HG03045 (cell line): Measurements from ENCODE around the gene TTLL4.

ENCODE experiments used
- ATAC-seq: cut with Tn5 transposase; IDR thresholded peaks from one replicate; pipeline ENCODE4 v1.9.1; 2021; ENCODE audit warnings: mild to moderate bottlenecking, moderate library complexity; ENCODE audit not compliant: unreplicated experiment

The TTLL4 gene

GRCh38 chr2:218711550-218711929 is 905 bp downstream of the TTLL4 start:
- ATAC-seq = no peak

DNA sequence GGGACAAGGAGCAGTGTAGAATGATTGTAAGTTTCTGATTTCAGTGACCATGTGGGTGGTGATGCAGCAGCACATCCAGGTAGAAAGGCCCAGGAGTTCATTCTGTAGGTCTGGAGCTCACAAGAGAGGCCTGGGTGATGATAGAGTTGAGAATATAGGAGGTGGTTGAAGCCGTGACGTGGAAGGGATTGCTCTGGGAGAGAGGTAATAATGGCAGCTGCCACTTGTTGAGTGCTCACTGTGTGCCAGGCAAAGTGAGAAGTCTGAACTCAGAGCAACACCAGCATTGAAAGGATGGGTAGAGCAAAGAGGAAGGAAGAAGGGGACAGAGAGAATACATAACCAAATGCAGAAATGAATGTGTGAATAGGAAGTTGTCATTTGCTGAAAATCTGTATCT is 3.3 kb downstream of the TTLL4 start:
- no peak for ATAC-seq

DNA sequence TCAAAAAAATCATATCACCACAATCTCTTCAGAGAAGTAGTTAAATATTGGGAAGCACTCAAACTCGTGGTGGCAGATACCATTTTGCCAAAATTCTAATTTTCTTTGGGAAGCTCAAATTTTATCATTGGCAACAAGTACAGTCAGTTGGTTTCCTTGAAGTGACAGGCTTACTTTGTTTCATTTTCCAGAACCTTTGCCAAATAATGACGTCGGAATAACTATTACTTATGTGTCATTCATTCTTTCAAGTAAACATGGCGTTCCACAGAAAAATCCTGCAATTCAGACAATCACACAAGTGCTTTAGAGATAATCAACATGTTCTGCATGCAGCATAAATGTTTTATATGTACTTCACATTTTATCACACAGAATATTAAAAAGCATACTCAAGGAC is 5.4 kb downstream of the TTLL4 start:
- no peak for ATAC-seq

DNA sequence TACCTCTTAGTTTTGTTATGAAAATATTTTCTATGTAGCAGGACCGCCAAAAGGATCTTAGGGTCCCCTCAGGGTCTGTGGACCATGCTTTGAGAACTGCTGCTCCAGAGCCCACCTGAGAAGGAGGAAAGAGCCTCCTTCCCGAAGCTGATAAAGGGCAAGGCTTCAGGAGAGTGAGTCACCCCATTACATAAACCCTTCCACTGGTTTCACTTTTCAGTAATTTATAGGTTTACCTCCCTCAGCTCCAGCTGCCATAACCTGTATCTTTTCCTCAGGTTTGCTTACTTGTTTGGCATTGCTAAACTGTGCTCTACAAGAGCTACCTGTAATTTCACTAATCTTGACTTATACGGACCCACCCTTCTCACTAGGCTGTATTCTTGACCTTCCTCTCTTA is 6.6 kb downstream of the TTLL4 start:
- no peak for ATAC-seq

GRCh38 chr2:218718058-218718457 is 7.4 kb downstream of the TTLL4 start:
- ATAC-seq = no peak

DNA sequence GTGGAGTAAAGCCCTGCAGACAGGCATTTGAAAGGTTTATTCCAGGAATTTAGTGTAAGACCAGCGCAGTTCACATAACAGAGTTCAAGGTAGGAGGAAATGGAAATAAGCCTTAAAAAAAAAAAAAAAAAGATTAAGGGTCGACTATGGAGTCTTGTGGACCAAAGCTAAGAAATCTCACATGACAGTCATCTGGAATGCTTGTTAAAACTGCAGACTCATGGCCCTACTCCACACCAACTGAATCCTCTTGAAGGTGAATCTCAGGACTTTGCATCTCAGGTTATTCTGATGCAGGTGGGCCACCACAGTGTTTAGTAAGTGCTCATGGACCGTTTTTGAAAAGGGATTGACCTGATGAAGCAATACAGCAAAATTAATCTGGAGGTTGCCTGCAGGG is 8.8 kb downstream of the TTLL4 start:
- ATAC-seq = no peak

DNA sequence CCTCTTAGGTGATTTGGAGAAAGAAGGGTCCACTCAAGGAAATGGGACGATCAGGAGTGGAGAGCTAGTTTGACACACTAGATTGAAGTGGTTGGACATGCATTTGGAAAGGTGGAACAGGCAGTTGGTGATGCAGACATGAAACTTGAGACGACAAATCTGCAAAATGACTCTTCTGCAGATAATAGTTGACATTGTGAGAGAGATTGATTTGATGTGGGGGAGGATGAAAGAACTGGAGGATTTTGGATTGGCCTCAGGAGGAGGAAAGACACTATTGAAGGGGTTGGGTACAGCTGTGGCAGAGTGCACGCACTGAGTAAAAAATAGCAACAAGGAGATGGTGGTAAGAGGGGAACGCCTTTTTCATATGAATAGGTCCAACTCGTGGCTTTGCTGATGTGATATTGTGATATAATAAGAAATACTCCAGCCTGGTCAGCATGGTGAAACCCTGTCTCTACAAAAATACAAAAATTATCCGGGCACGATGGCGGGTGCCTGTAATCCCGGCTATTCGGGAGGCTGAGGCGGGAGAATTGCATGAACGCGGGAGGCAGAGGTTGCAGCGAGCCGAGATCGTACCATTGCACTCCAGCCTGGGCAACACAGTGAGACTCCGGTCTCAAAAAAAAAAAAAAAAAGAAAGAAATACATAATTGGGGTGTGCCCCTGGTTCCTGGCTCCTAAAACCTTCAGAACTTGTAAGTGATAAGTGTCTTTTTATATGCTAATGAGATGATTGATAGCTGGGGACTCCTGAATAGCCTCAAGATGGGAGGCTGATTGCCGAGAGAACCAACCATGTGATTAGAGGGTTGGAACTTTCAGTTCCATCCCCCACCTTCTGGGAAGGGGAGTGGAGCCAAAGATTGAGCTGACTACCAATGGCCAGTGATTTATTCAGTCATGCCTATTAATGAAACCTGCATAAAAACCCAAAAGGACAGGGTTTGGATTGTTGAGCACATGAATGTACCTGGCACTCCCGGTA is 9.7 kb downstream of the TTLL4 start:
- ATAC-seq = no peak

DNA sequence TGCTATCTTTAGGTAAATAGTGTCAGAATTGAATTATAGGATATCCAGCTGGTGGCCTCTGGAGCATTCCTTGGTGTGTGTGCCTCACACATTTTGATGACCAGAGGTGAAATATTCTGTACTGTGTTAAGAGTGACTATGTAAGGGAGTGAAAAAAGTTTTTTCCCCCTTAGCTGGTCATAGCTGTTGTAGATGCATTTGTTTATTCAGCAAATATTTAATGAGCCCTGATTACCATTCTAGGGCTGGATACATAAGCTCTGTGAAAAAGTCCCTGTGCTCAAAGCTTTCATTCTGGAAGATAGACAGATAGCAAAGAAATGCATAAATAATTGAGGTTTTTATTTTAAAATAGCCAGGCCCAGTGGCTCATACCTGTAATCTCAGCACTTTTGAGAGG is 10.9 kb downstream of the TTLL4 start:
- no peak for ATAC-seq

DNA sequence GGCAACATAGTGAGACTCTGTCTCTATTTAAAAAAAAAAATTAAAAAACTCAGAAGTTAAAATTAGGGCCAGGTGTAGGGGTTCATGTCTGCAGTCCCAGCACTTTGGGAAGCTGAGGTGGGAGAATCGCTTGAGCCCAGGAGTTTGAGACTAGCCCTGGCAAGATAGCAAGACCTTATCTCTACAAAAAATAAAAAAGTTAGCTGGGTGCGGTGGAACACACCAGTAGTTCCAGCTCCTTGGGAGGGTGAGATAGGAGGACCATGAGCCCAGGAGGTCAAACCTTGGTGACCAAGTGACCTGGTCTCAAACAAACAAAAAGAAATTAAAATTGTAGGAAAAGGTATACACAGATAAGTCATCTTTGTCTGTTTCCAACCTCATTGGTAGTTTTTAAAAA is 11.3 kb downstream of the TTLL4 start:
- no peak for ATAC-seq

GRCh38 chr2:218722419-218722818 is 11.8 kb downstream of the TTLL4 start:
- no peak for ATAC-seq

GRCh38 chr2:218722876-218723785 is 12.5 kb downstream of the TTLL4 start:
- no peak for ATAC-seq

DNA sequence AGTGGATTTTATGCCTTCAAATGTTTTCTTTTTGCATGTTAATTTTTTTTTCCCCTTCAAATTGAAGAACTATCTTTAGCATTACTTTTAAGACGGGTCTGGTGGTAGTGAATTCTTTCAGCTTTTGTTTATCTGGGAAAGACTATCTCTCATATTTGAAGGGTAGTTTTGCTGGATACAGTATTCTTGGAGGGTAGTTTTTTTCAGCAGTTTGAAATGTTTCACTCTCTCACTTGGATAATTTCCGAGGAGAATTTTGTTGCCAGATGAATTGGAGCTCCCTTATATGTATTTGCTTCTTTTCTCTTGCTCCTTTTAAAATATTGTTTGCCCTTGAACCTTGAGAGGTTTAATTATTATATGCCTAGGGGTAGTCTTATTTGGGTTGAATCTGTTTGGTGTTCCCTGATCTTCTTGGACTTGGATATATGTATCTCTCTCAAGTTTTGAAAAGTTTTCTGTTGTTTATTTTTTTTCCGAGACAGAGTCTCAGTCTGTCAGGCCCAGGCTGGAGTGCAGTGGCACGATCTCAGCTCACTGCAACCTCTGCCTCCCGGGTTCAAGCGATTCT is 15.5 kb downstream of the TTLL4 start:
- no peak for ATAC-seq

DNA sequence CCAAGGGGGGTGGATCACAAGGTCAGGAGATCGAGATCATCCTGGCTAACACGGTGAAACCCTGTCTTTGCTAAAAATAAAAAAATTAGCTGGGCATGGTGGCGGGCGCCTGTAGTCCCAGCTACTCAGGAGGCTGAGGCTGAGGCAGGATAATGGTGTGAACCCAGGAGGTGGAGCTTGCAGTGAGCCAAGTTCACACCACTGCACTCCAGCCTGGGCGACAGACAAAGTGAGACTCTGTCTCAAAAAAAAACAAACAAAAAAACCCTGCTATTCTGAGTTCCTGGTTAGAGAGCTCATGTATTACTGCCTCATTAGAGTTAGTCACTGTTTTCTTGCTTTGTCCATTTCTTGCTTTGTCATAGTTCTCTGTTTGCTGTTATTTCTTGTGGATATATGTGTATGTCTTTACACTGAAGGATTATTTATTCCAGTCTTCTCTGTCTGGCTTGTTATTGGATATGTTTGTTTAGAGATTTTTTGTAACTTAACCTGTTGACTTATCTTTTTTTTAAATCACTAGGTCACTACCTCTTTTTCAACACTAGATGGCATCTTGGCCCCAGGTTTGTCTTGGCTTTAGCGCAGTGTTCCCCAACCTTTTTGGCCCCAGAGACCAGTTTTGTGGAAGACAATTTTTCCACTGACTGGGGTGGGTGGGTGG is 17.0 kb downstream of the TTLL4 start:
- ATAC-seq = no peak

DNA sequence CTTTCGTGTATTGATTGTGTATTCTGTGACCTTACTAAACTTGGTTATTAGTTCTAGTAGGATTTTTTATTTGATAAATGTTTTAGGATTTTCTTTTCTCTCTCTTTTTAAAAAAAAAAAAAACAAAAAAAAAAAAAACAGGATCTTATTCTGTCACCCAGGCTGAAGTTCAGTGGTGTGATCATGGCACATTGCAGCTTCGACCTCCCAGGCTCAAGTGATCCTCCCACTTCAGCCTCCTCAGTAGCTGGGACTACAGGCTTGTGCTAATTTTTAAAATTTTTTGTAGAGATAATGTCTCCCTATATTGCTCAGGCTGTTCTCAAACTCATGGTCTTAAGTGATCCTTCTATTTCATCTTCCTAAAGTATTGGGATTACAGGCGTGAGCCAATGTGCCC is 19.0 kb downstream of the TTLL4 start:
- no peak for ATAC-seq

GRCh38 chr2:218732052-218732760 is 21.6 kb downstream of the TTLL4 start:
- no peak for ATAC-seq

GRCh38 chr2:218732761-218733158 is 22.1 kb downstream of the TTLL4 start:
- ATAC-seq = no peak

DNA sequence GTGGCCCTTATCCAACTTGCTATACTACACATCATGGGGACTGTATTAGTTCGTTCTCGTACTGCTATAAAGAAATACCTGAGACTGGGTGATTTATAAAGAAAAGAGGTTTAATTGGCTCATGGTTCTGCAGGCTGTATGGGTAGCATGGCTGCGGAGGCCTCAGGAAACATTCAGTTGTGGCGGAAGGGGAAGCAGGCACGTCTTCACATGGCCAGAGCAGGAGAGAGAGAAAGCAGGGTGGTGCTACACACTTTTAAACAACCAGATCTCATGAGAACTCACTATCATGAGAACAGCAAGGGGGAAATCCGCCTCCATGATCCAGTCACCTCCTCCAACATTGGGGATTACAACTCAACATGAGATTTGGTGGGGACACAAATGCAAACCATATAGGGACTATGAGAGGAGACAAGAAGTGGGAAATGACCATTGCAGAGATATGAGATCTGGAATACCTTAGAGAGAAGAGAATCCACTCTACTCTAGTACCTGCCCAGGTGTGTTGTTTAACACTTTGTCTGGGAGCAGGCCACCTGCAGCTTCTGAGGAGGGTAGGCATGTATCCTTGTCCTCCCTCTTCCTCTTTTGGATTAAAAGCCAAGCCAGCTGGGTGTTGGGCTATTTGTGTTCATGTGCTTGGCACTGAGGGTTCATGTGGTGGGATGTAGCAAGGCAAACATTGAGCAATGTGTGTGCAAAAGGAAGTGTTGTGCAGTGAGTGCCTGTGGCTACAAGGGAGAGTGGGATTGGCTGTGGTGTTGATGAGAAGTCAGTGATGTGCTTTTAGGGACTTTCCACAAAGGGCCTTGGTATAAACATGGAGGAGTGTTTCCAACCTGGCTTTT is 22.8 kb downstream of the TTLL4 start:
- no peak for ATAC-seq

- no peak for ATAC-seq
Measured at GRCh38 chr2:218734190-218734975, 23.7 kb downstream of the TTLL4 start.

DNA sequence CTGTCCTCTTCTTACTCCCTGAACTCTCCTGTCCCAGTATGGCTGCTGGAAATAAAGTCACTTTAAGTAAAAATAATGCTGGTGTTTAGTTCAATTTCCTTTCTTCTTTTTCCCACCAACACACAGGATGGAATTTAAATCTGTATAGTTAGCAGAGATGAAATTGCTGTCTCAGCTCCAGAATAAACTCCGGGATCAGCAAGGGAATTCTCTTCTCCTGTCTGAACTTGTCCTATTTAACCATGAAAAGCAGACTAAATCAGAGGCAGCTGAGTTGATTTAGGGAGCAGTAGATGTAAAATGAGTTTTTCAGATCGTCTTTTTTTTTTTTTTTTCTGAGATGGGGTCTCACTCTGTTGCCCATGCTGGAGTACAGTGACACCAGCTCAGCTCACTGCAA is 25.9 kb downstream of the TTLL4 start:
- ATAC-seq = no peak
